CD4-positive, CD25-positive, alpha-beta regulatory T cell (primary cell): ENCODE results near the gene UBL4B. TPM values are rescaled to one million over a fixed set of nuclear protein-coding genes. Genes with fewer than 3 reads are reported as not detected.

ENCODE experiments used
- ATAC-seq, 2 donors: fragments of 150-1000 bp; cut with Tn5 transposase; one replicate each; pipeline ENCODE4 v1.10.0; 2021; ENCODE audit warnings: low read depth in 2 of 2, moderate number of reproducible peaks in 2 of 2, moderate library complexity in 1 of 2
- DNase-seq, 3 donors: peaks; one replicate each; pipeline versions ENCODE4 v3.0.0 to v3.0.0-alpha.2; 2012 to 2022; ENCODE audit warnings: mixed read lengths in 1 of 3
- H3K27ac ChIP-seq: one replicate; pipeline ENCODE4 v1.7.0; 2013; ENCODE audit warnings: mild to moderate bottlenecking, low read length; ENCODE audit not compliant: insufficient read depth, poor library complexity, severe bottlenecking
- H3K27me3 ChIP-seq: one replicate; pipeline ENCODE4 v1.7.0; 2013; ENCODE audit warnings: low read length; ENCODE audit not compliant: control insufficient read depth, insufficient read depth
- H3K36me3 ChIP-seq: one replicate; pipeline ENCODE4 v1.7.0; 2013; ENCODE audit warnings: mild to moderate bottlenecking, low read length, moderate library complexity; ENCODE audit not compliant: control insufficient read depth, insufficient read depth
- H3K4me1 ChIP-seq: 2 replicates; pipeline ENCODE4 v1.7.0; 2013; ENCODE audit warnings: mild to moderate bottlenecking, low read length; ENCODE audit not compliant: insufficient read depth, control insufficient read depth, poor library complexity, severe bottlenecking
- H3K4me3 ChIP-seq: one replicate; pipeline ENCODE4 v1.7.0; 2013; ENCODE audit warnings: low read depth, mild to moderate bottlenecking, low read length, moderate library complexity
- H3K9me3 ChIP-seq, 2 experiments: 1 replicate in 1 of 2; 2 replicates in 1 of 2; pipeline ENCODE4 v1.7.0; 2013; ENCODE audit warnings: low read length in 2 of 2, mild to moderate bottlenecking in 1 of 2, moderate library complexity in 1 of 2; ENCODE audit not compliant: control insufficient read depth in 2 of 2
- H3K27ac Mint-ChIP-seq, 3 donors: one replicate each; pipeline ENCODE4 v1.8.0; 2020 to 2022; ENCODE audit warnings: mild to moderate bottlenecking in 3 of 3, mixed read lengths in 3 of 3, moderate library complexity in 2 of 3
- H3K27me3 Mint-ChIP-seq: one replicate; pipeline ENCODE4 v1.8.0; 2022; ENCODE audit warnings: mild to moderate bottlenecking, mixed read lengths
- H3K36me3 Mint-ChIP-seq: one replicate; pipeline ENCODE4 v1.8.0; 2020; ENCODE audit warnings: mixed read lengths
- H3K4me1 Mint-ChIP-seq, 4 donors: one replicate each; pipeline ENCODE4 v1.8.0; 2020 to 2022; ENCODE audit warnings: mixed read lengths in 4 of 4, mild to moderate bottlenecking in 1 of 4
- H3K4me3 Mint-ChIP-seq, 4 donors: one replicate each; pipeline ENCODE4 v1.8.0; 2020 to 2022; ENCODE audit warnings: mild to moderate bottlenecking in 4 of 4, mixed read lengths in 4 of 4, moderate library complexity in 3 of 4
- H3K9me3 Mint-ChIP-seq, 7 donors: one replicate each; pipeline ENCODE4 v1.8.0; 2020 to 2022; ENCODE audit warnings: mixed read lengths in 7 of 7, mild to moderate bottlenecking in 3 of 7, moderate library complexity in 2 of 7
- polyA plus RNA-seq, 4 donors: library from polyadenylated mRNA; unstranded; fragments of 300-500 nt; fragmentation: Illumina TruSeq; gene quantifications; one replicate each; pipeline ENCODE4 v1.2.3, GENCODE V29; 2021
- total RNA-seq: library from RNA; stranded (reverse); gene quantifications from one replicate; pipeline ENCODE4 v1.2.3, GENCODE V29; 2022

The UBL4B gene
- total and polyA plus RNA-seq, 5 donors from 2014 or later, result not detected

- no peak overlapping the region for H3K27ac Mint-ChIP-seq
- peaks cover 0 to 6% (median 4%) of the 10 kb centered on the region in 7 donors for H3K9me3 Mint-ChIP-seq
- H3K4me1 ChIP-seq, result no peaks in the 10 kb centered on the region
Measured at GRCh38 chr1:110123224-110123623, 11.0 kb downstream of the UBL4B start.

DNA sequence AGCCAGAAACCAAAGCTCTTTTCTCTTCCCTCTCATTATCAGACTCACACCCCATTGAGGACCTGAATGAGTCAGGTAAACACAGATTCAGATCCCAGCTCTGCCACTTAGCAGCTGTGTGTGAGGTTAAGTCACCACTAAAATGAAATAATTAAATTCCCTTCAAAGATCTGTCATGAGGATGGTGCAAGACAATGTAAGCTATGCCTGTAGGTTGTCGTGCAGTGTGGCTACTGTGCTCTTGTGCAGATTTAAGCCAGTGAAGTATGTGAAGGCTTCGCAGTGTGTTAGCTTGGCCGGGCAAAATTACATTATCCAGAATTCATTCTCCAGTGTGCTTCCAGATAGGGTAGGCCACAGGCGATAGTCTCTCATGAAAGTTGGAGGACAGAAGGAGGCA is 13.6 kb downstream of the UBL4B start:
- ATAC-seq (no peak), DNase-seq (no peak)
- Mint-ChIP-seq H3K4me3 (no peak overlapping the region), H3K4me1 (no peaks in the 10 kb centered on the region), H3K36me3 (no peaks in the 10 kb centered on the region), H3K27ac (no peak overlapping the region), H3K27me3 (peaks cover 56% of the 10 kb centered on the region), H3K9me3 (peaks cover 0 to 6% (median 1%) of the 10 kb centered on the region in 7 donors)
- Histone ChIP-seq H3K36me3 (no peaks in the 10 kb centered on the region), H3K27me3 (peaks cover 7% of the 10 kb centered on the region), H3K27ac (no peak overlapping the region), H3K4me1 (no peaks in the 10 kb centered on the region), H3K4me3 (no peak overlapping the region), H3K9me3 (no peaks in the 10 kb centered on the region)

More at GRCh38 chr1:110123224-110123623, 11.0 kb downstream of the UBL4B start:
- no peak overlapping the region for H3K27ac ChIP-seq
- H3K27me3 ChIP-seq, result peaks cover 2% of the 10 kb centered on the region
- DNase-seq, result no peak
- Mint-ChIP-seq H3K4me1 (peaks cover 0 to 2% (median 0%) of the 10 kb centered on the region in 4 donors), H3K27me3 (peaks cover 45% of the 10 kb centered on the region), H3K4me3 (no peak overlapping the region), H3K36me3 (no peaks in the 10 kb centered on the region)
- H3K9me3 ChIP-seq, result no peaks in the 10 kb centered on the region
- no peaks in the 10 kb centered on the region for H3K36me3 ChIP-seq
- H3K4me3 ChIP-seq, result no peak overlapping the region
- ATAC-seq, result no peak

DNA sequence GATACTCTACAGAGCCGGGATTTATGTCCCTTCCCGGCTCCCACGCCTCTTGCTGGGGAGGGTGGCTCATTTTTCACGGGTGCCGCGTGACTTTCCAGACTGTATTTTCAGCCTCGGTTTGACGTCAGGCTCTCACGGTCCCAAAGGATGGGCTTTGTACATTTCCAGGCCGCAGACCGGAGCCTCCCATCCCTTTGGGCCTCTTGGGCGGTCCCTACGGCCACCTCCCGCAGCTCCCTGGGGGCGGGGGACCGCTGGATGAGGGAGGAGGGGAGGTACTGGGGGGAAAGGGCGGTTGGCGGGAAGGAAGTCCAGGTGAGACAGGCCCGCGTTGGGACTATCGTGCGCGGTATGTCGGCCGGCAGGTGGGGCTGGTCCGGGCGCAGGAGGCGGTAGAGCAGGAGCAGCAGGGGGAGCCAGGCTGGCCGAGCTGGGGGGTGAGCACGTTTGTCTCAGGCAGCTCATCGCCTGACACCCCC is 17.9 kb downstream of the UBL4B start:
- Histone ChIP-seq H3K27me3 (peaks cover 8% of the 10 kb centered on the region), H3K27ac (no peak overlapping the region), H3K9me3 (no peaks in the 10 kb centered on the region), H3K4me3 (no peak overlapping the region), H3K4me1 (no peaks in the 10 kb centered on the region), H3K36me3 (no peaks in the 10 kb centered on the region)
- Mint-ChIP-seq H3K4me1 (peaks cover 0 to 2% (median 0%) of the 10 kb centered on the region in 4 donors), H3K27ac (no peak overlapping the region), H3K4me3 (no peak overlapping the region), H3K27me3 (peaks cover 57% of the 10 kb centered on the region), H3K36me3 (no peaks in the 10 kb centered on the region), H3K9me3 (peaks cover 0 to 1% (median 0%) of the 10 kb centered on the region in 7 donors)
- ATAC-seq (no peak), DNase-seq (no peak)

DNA sequence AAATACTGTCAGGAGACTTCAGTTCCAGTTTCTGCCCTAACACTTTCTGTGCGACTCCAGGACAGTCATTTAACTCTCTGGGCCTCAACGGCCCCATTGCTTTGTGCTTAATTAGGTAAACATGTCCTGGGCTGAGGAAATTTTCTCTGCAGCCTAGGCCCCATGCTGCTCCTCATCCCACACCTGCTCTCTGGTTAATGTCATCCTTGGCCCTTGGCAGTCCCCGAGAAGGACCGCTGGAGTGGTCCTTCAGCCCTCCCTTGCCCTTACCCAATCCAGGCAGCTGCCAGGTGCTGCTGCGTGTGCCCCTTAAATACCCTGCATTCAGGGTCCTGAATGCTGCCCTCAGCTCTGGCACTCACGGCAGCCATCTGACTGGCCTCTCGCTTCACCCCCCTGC is 18.7 kb downstream of the UBL4B start:
- peaks cover 0 to 4% (median 0%) of the 10 kb centered on the region in 4 donors for H3K4me1 Mint-ChIP-seq

DNA sequence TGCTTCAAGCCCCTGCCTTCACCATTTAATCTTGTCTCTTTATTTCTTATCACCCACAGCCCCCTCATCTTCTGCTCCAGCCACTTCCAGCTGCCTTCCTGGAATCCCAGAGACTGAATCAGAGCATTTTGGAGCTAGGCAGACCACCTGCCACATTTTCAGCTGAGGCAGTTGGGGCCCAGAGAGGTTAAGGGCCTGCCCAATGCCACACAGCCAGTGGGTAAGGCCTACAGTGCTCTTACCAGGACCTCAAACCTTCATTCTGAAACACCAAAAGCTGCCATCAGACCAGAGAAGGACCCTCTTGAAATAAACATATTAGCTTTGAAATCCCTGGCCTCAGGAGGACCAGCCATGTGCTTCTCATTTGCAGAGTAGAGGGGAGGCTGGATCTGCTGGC is 20.4 kb downstream of the UBL4B start:
- Mint-ChIP-seq H3K4me3 (no peak overlapping the region), H3K9me3 (peaks cover 0 to 3% (median 0%) of the 10 kb centered on the region in 7 donors), H3K4me1 (peaks cover 0 to 16% (median 10%) of the 10 kb centered on the region in 4 donors), H3K27me3 (peaks cover 59% of the 10 kb centered on the region), H3K36me3 (no peaks in the 10 kb centered on the region), H3K27ac (no peak overlapping the region)
- H3K9me3 ChIP-seq, result no peaks in the 10 kb centered on the region
- DNase-seq (no peak), ATAC-seq (no peak)
- H3K4me1 ChIP-seq, result peaks cover 7% of the 10 kb centered on the region
- H3K36me3 ChIP-seq, result no peaks in the 10 kb centered on the region
- H3K4me3 ChIP-seq, result no peak overlapping the region
- no peak overlapping the region for H3K27ac ChIP-seq
- peaks cover 8% of the 10 kb centered on the region for H3K27me3 ChIP-seq

More for the DNA sequence above, 18.7 kb downstream of the UBL4B start:
- Mint-ChIP-seq H3K4me3 (no peak overlapping the region), H3K27me3 (peaks cover 55% of the 10 kb centered on the region), H3K9me3 (peaks cover 0 to 1% (median 0%) of the 10 kb centered on the region in 7 donors), H3K27ac (no peak overlapping the region), H3K36me3 (no peaks in the 10 kb centered on the region)
- Histone ChIP-seq H3K4me1 (no peaks in the 10 kb centered on the region), H3K27me3 (peaks cover 8% of the 10 kb centered on the region), H3K4me3 (no peak overlapping the region), H3K27ac (no peak overlapping the region), H3K36me3 (no peaks in the 10 kb centered on the region), H3K9me3 (no peaks in the 10 kb centered on the region)
- DNase-seq (no peak), ATAC-seq (no peak)

DNA sequence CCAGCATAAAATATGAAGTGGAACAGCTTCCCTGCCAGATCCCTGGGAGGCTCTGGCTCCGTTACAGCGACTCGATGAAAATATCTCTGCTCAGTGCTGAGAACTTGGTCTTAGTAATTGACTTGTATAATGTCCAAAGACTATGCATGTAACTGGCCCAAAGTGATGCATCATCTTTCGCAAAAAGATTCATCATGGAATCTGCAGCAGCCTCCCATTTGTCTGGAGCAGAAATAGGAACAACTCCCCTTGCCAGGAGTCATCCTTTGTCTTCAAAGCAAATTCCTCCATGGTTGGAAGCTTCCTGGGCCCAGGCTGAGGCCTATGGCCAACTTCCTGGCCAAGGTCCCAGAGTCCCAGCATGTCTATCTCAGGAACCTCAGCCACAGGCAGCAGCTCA is 21.2 kb downstream of the UBL4B start:
- Mint-ChIP-seq H3K9me3 (peaks cover 0 to 3% (median 0%) of the 10 kb centered on the region in 7 donors), H3K27me3 (peaks cover 59% of the 10 kb centered on the region), H3K27ac (no peak overlapping the region), H3K4me1 (peaks cover 0 to 17% (median 10%) of the 10 kb centered on the region in 4 donors), H3K4me3 (no peak overlapping the region), H3K36me3 (no peaks in the 10 kb centered on the region)
- Histone ChIP-seq H3K4me3 (no peak overlapping the region), H3K4me1 (peaks cover 7% of the 10 kb centered on the region), H3K27ac (no peak overlapping the region), H3K9me3 (no peaks in the 10 kb centered on the region), H3K27me3 (peaks cover 13% of the 10 kb centered on the region), H3K36me3 (no peaks in the 10 kb centered on the region)
- no peak for DNase-seq
- ATAC-seq, result no peak

- peaks cover 0 to 17% (median 10%) of the 10 kb centered on the region in 4 donors for H3K4me1 Mint-ChIP-seq
- no peaks in the 10 kb centered on the region for H3K36me3 Mint-ChIP-seq
- H3K4me3 Mint-ChIP-seq, result no peak overlapping the region
- H3K4me3 ChIP-seq, result no peak overlapping the region
- H3K27me3 ChIP-seq, result peaks cover 16% of the 10 kb centered on the region
- H3K36me3 ChIP-seq, result no peaks in the 10 kb centered on the region
- no peaks in the 10 kb centered on the region for H3K9me3 ChIP-seq
- H3K27ac Mint-ChIP-seq, result no peak overlapping the region
- no peak overlapping the region for H3K27ac ChIP-seq
- ATAC-seq, result no peak
- no peak for DNase-seq
- H3K4me1 ChIP-seq, result peaks cover 7% of the 10 kb centered on the region
- H3K27me3 Mint-ChIP-seq, result peaks cover 58% of the 10 kb centered on the region
- peaks cover 0 to 4% (median 0%) of the 10 kb centered on the region in 7 donors for H3K9me3 Mint-ChIP-seq
Measured at GRCh38 chr1:110134050-110134595, 21.9 kb downstream of the UBL4B start.

GRCh38 chr1:110135246-110135645 is 23.0 kb downstream of the UBL4B start:
- H3K4me1 Mint-ChIP-seq, result peaks cover 0 to 17% (median 10%) of the 10 kb centered on the region in 4 donors
- no peak for ATAC-seq
- no peaks in the 10 kb centered on the region for H3K36me3 Mint-ChIP-seq

More at GRCh38 chr1:110135246-110135645, 23.0 kb downstream of the UBL4B start:
- Mint-ChIP-seq H3K9me3 (peaks cover 0 to 4% (median 0%) of the 10 kb centered on the region in 7 donors), H3K4me3 (no peak overlapping the region), H3K27ac (no peak overlapping the region), H3K27me3 (peaks cover 55% of the 10 kb centered on the region)
- no peaks in the 10 kb centered on the region for H3K36me3 ChIP-seq
- H3K4me1 ChIP-seq, result peaks cover 7% of the 10 kb centered on the region
- no peaks in the 10 kb centered on the region for H3K9me3 ChIP-seq
- H3K27me3 ChIP-seq, result peaks cover 22% of the 10 kb centered on the region
- H3K4me3 ChIP-seq, result no peak overlapping the region
- DNase-seq, result no peak
- no peak overlapping the region for H3K27ac ChIP-seq
